HG03520 (cell line): ENCODE results near the gene COL4A2.

Experiments used
- ATAC-seq: cut with Tn5 transposase; IDR thresholded peaks from one replicate; pipeline ENCODE4 v1.9.1; 2021; ENCODE audit warnings: mild to moderate bottlenecking, moderate library complexity; ENCODE audit not compliant: unreplicated experiment

The COL4A2 gene

DNA sequence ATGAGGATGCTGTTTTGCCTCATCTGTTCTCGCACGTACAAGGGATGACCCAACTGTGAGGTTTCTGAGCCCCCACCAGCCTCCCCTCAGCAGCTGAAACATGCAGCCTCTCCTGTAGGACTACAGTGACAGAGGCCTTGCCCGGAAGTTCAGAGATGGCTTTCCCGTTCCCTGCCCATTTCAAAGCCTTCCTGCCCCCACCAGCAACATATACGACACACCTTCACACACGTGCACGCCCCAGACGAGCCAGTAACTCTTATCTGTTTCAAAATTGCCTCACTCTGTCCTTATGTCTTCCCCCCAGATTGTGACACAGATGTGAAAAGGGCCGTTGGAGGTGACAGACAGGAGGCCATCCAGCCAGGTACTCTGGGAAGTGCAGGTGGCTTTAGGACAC is 158.6 kb downstream of the COL4A2 start:
- ATAC-seq, result no peak

- ATAC-seq, result no peak
Measured at GRCh38 chr13:110466266-110466915, 159.3 kb downstream of the COL4A2 start.

DNA sequence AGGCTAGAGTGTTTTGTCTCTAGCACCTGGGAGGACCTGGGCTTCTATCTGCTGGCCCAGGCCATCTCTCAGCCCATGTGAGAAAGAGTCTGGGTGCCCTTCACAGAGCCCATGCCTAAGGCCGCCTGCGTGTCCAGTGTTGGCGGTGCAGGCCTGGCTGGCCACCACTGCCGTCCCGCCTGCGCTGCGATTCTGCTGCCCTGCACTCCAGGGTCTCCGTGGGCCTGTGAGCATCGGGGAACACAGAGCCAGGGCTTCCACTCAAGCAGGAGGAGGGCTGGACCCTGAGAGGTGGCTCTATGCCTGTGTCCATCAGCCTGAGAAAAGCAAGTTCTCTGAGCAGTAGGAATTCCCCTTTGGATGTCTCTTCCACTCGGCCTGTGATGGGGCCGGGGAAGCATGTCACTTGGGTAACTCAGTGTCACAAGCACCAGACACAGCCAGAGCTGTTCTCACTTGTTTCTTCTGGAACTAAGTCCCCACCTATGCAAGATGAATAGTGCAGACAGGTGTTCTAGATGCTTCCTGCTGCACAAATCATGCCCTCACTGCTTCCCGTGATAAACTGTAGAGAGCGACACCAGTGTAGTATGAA is 160.5 kb downstream of the COL4A2 start:
- no peak for ATAC-seq

DNA sequence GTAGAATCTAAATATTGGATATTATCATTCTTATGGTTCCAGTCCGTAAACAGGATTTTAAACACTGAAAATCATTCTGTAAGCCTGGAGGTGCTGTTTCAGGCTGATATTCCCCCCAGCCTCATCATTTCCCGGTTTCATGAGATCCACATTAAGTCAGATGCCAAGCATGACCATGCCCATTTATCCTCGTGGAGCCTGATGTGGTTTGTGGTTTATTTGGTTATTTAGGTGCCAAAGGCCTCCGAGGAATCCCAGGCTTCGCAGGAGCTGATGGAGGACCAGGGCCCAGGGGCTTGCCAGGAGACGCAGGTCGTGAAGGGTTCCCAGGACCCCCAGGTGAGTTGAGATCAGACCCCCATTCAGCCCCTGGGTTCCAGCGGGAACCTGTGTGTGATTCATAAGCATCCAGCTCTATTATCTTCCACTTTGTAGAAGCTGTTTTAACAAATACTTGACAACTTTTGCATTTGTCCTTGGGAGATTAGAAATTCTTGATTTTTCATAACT is 162.0 kb downstream of the COL4A2 start:
- no peak for ATAC-seq

DNA sequence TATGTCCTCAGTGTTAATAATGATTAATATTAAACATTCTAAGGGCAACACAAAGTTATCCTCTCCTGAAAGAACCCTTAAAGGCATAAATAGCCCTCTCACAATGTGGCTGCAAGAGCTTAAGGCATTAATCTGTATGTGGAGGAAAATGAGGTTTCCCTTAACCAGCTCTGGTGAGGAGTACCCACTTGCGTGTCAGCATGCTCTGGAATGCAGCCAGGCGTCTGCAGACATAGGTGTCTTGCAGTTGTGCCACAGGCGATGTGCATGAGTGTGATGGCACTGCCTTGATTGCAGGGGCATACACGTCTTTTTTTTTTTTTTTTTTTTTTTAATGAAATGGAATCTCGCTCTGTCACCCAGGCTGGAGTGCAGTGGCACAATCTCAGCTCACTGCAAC is 162.5 kb downstream of the COL4A2 start:
- ATAC-seq, result no peak

GRCh38 chr13:110470272-110471009 is 163.4 kb downstream of the COL4A2 start:
- ATAC-seq, result no peak

DNA sequence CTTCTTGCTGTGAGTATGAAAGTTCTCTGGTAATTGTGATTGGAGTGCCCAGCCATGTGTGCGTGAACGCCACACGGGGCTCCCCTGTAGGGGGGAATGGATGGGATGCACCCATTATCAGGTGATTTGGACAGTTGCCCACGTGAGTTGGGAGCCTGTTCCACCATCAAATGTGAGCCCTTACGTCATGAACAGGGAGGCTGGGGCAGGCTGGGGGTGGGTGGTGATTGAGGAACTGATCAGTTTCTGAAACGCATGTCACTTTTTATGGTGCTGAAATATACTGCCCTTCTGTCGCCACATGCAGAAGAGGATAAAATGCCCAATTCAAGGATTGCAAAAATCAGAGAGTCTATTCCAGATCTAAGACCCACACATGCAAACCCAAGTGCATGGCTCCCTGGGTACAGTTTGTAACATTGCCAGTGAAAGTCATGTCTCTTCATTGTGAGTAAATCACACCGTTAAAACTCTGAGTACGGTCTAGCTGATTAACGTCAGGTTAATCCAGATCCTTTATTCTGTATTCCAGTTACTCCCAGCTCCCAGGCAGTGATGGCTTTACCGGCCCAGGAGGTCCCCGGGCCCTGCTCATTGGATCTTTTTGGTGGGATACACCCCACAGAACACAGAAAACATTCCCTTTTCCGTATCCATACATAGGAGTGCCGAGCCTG is 164.2 kb downstream of the COL4A2 start:
- ATAC-seq, result peak; percentile 52

DNA sequence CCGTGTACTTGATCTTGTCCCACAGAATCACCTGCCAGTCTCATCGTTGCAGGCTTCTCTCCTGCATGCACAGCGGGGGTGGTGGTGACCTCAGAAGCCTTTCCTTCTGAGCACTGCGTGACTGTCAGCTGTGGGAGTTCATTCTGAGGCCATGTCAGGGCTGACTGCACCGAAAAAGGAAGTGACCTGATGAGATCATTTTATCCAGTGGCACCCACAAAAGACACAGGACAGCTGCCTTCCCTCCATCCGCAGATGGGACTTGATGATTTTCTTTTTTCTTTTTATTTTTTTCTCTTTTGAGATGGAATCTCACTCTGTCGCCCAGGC is 164.7 kb downstream of the COL4A2 start:
- ATAC-seq, result peak; percentile 98

DNA sequence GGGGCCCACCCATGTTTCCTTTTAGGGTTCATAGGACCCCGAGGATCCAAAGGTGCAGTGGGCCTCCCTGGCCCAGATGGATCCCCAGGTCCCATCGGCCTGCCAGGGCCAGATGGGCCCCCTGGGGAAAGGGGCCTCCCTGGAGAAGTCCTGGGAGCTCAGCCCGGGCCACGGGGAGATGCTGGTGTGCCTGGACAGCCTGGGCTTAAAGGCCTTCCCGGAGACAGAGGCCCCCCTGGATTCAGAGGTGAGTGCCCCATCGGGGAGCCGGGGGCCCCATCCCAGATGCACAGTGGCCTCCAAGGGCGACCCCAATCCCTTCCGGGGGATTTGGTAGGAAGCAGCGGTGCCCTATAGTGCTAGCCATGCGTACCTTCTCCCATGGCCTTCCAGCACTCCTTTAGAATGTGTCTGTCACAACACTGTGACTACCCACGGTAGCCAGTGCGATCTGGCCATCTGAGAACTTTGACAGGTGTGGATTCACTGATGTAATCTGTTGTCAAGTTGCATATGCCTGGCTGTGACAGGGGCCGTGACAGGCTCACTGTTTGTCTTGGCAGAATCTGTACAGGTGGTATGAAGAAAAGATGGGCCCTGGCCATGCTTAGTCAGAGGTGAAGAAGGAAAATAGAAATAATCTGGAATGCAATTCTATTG is 165.9 kb downstream of the COL4A2 start:
- ATAC-seq, result no peak

GRCh38 chr13:110474713-110475112 is 167.6 kb downstream of the COL4A2 start:
- no peak for ATAC-seq

- ATAC-seq, result no peak
Measured at GRCh38 chr13:110475117-110475516, 168.0 kb downstream of the COL4A2 start.

GRCh38 chr13:110475550-110476219 is 168.6 kb downstream of the COL4A2 start:
- no peak for ATAC-seq

- no peak for ATAC-seq
Measured at GRCh38 chr13:110476220-110476617, 169.1 kb downstream of the COL4A2 start.

DNA sequence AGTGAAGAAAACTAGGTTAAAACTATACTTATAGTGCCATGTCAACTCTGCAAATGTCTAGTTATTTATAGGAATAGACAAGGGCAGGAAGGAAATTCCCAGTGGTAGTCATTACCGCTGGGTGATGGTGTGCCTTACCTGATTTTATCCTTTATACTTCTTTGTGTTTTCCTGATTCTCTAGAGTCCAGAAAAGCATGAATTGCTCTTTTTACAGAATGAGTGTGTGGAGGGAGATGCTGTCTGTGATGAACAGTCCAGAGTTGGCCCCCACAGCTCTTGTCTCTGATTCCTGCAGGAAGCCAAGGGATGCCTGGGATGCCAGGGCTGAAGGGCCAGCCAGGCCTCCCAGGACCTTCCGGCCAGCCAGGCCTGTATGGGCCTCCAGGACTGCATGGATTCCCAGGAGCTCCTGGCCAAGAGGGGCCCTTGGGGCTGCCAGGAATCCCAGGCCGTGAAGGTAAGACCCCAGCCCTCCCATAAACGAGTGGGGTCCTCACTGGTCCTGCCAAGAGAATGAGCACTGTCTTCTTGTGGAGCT is 170.7 kb downstream of the COL4A2 start:
- no peak for ATAC-seq

DNA sequence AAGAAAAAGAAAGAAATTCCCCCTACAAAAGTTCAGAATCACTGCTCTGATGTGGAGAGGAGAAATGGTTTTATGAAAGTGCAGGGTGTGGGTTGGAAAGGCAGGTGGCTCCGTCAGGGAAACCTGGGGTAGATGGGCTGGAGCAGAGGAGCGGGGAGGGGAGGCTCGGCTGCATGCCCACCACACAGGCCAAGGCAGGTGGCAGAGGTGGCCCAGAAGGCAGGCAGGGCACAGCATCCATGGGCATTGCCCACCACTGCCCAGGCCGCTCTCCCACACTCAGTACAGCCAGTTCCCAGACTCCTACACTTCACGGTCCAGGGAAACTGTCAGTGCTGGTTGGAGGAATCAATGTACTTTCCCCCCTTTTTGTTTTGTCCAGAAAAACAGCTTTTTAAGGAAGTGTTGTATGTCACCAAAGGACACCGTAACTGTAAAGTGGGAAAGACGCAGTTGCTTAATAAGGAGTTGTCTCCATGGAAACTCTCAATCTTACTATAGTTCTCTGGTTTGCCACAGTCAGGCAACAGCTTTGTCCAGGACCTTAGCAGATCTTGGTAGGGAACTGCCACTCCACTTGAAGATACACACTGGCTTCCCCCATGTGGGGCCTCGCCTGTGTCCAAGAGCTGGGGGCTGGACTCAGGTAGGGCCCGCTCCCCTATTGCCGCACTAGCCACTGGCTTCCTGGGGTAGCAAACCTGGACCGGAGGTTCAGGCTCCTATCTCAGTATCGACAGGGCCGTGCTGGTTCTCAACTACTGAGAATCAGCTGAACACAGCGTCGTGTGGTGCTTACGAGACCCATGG is 171.5 kb downstream of the COL4A2 start:
- no peak for ATAC-seq

- no peak for ATAC-seq
Measured at GRCh38 chr13:110479215-110479545, 172.1 kb downstream of the COL4A2 start.

DNA sequence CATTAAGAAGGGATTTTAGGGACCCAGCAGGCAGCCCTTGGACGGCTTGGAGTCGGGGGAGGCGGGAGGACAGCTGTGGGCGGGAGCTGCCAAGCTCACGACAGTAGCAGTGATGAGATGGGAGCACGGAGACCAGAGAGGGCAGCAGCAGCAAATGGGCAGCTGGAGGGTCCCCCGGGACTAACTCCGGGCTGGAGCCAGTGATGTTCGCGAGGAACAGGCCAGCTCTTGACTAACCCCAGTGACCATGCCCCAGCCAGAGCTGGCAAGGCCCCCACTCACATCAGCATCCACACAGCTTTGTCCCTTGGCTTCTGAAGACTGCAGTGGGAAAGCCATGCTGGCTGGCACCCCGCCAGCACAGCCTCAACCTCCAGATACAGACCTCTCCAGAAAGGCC is 172.6 kb downstream of the COL4A2 start:
- ATAC-seq, result no peak

DNA sequence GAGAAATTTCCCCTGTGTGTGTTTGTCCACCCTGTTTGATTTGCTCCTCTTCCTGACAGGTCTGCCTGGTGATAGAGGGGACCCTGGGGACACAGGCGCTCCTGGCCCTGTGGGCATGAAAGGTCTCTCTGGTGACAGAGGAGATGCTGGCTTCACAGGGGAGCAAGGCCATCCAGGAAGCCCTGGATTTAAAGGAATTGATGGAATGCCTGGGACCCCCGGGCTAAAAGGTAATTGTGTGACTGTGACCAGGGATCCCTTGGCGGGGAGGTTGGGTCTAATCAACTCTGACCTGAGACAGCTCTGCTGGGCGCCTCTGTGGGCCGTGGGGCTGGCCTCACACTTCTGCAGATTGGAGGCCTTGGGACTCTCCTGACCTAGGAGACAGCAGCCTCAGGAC is 173.1 kb downstream of the COL4A2 start:
- no peak for ATAC-seq

- no peak for ATAC-seq
Measured at GRCh38 chr13:110483386-110483968, 176.4 kb downstream of the COL4A2 start.
